NCI-H510A (cell line): ENCODE data around the gene ITGBL1.
"Not testable (repeated sequence)": the region's sequence is repeated elsewhere in the genome, so short reads cannot be mapped to it uniquely, and the experiment has no call there.

Experiments
- DNase-seq: peaks from one replicate; lab custom pipeline; 2025; lab: John Stamatoyannopoulos, UW

The ITGBL1 gene

GRCh38 chr13:101512650-101513049, 60.2 kb downstream of the ITGBL1 start:
- no peak for DNase-seq

- no peak for DNase-seq
Measured at GRCh38 chr13:101514100-101514499, 61.6 kb downstream of the ITGBL1 start.

GRCh38 chr13:101514695-101515275, 62.3 kb downstream of the ITGBL1 start:
- peak; percentile 1 for DNase-seq

GRCh38 chr13:101515504-101515903, 63.0 kb downstream of the ITGBL1 start:
- no peak for DNase-seq

- no peak for DNase-seq
Measured at GRCh38 chr13:101516262-101516661, 63.8 kb downstream of the ITGBL1 start.

- DNase-seq: no peak
Measured at GRCh38 chr13:101520672-101521071, 68.2 kb downstream of the ITGBL1 start.

- no peak for DNase-seq
Measured at GRCh38 chr13:101521371-101521770, 68.9 kb downstream of the ITGBL1 start.

GRCh38 chr13:101522607-101523006, 70.1 kb downstream of the ITGBL1 start:
- DNase-seq: no peak

GRCh38 chr13:101523154-101524131, 71.0 kb downstream of the ITGBL1 start:
- DNase-seq: no peak

GRCh38 chr13:101527130-101527529, 74.7 kb downstream of the ITGBL1 start:
- no peak for DNase-seq

GRCh38 chr13:101529422-101529821, 76.9 kb downstream of the ITGBL1 start:
- DNase-seq: no peak

GRCh38 chr13:101530293-101530692, 77.8 kb downstream of the ITGBL1 start:
- no peak for DNase-seq

GRCh38 chr13:101535192-101535746, 82.8 kb downstream of the ITGBL1 start:
- no peak for DNase-seq

GRCh38 chr13:101536079-101536478, 83.6 kb downstream of the ITGBL1 start:
- DNase-seq: no peak

GRCh38 chr13:101544544-101544943, 92.1 kb downstream of the ITGBL1 start:
- not testable (repeated sequence) for DNase-seq

GRCh38 chr13:101544979-101545378, 92.5 kb downstream of the ITGBL1 start:
- no peak for DNase-seq

- no peak for DNase-seq
Measured at GRCh38 chr13:101545521-101545920, 93.0 kb downstream of the ITGBL1 start.

- no peak for DNase-seq
Measured at GRCh38 chr13:101552286-101552685, 99.8 kb downstream of the ITGBL1 start.

- no peak for DNase-seq
Measured at GRCh38 chr13:101552786-101553185, 100.3 kb downstream of the ITGBL1 start.

- no peak for DNase-seq
Measured at GRCh38 chr13:101554420-101555125, 102.1 kb downstream of the ITGBL1 start.

- no peak for DNase-seq
Measured at GRCh38 chr13:101555610-101556009, 103.1 kb downstream of the ITGBL1 start.

- DNase-seq: no peak
Measured at GRCh38 chr13:101556676-101557123, 104.2 kb downstream of the ITGBL1 start.
